ENCODE results near the gene PRPS1L1. TPM values are rescaled to one million over a fixed set of nuclear protein-coding genes. Genes with fewer than 3 reads are reported as not detected.

The PRPS1L1 gene
- total and polyA plus RNA-seq, 4 experiments from 2014 or later: not detected

DNA sequence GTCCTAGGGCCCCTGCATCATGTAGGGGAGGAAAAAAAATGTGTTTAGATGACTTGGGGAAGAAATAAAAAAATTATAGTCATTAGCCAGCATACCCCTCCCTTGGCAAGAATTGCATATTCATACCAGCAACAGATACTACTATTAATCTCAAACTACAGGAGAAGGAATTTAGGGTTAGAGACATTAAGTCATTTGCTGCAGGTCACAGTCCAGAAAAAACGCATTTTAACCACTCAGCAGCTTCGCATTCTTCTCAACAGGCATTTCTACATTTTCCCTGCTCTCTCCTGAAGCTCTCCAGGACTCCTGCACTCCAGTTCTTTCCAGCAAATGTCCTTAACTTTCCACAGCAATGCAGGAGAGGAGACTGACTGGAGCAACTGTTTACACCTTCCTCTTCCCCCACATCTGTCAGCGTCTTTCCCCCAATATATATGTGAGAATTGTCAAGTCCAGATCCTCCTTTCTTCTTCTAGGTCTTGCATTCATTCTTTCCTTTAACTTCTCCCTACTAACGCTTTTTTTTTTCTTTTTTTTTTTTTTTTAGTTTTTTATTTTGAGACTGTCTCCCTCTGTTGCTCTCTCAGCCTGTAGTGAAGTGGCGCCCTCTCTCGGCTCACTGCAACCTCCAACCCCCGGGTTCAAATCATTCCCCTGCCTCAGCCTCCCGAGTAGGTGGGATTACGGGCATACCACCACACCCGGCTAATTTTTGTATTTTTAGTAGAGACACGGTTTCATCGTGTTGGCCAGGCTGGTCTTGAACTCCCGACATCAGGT is 35.6 kb downstream of the PRPS1L1 start:
- POLR2A ChIA-PET (ENCODE audit: partially characterized antibody): no interaction called here
- no peaks in the 10 kb centered on the region for H3K27me3 ChIP-seq (ENCODE audit: insufficient read depth, low read length)
- intact Hi-C loops (cut with micrococcal nuclease): no loop called here
- H3K4me1 ChIP-seq (ENCODE audit: insufficient read depth, low read length): no peaks in the 10 kb centered on the region
- no peak overlapping the region for H3K27ac ChIP-seq (ENCODE audit: low read depth, low read length)
- H3K36me3 ChIP-seq (ENCODE audit: insufficient read depth, low read length): no peaks in the 10 kb centered on the region
- Mint-ChIP-seq H3K9me3 (peaks cover 0 to 2% (median 0%) of the 10 kb centered on the region in 8 donors), H3K36me3 (no peaks in the 10 kb centered on the region), H3K27me3 (peaks cover 4% of the 10 kb centered on the region in 2 donors), H3K27ac (no peak overlapping the region), H3K4me3 (no peak overlapping the region), H3K4me1 (peaks cover 0 to 5% (median 0%) of the 10 kb centered on the region in 4 donors)
- CTCF ChIA-PET (ENCODE audit: partially characterized antibody): interaction anchor here (0.7 to 1.3 kb wide), 3 partner anchors 24 to 687 kb away, joined by 3 to 6 read pairs (median 5); no protein-coding TSS in a partner anchor
- no peaks in the 10 kb centered on the region for H3K9me3 ChIP-seq (ENCODE audit: control insufficient read depth in 1 of 2, low read length in 2 of 2)
- no peak for DNase-seq
- H3K4me3 ChIP-seq (ENCODE audit: low read length in 2 of 2): no peak overlapping the region

GRCh38 chr7:17990761-17991160 is 36.9 kb downstream of the PRPS1L1 start:
- Histone ChIP-seq H3K4me3 (ENCODE audit: low read length in 2 of 2) (no peak overlapping the region), H3K27me3 (ENCODE audit: insufficient read depth, low read length) (no peaks in the 10 kb centered on the region), H3K4me1 (ENCODE audit: insufficient read depth, low read length) (no peaks in the 10 kb centered on the region), H3K9me3 (ENCODE audit: control insufficient read depth in 1 of 2, low read length in 2 of 2) (no peaks in the 10 kb centered on the region), H3K36me3 (ENCODE audit: insufficient read depth, low read length) (no peaks in the 10 kb centered on the region), H3K27ac (ENCODE audit: low read depth, low read length) (no peak overlapping the region)
- no peak overlapping the region for H3K4me3 Mint-ChIP-seq
- ChIA-PET CTCF (ENCODE audit: partially characterized antibody) (interaction anchor here (1.0 kb wide), 1 partner anchor 60 kb away, joined by 4 read pairs; no protein-coding TSS in a partner anchor), POLR2A (ENCODE audit: partially characterized antibody) (no interaction called here)
- peaks cover 0 to 2% (median 0%) of the 10 kb centered on the region in 8 donors for H3K9me3 Mint-ChIP-seq
- no peaks in the 10 kb centered on the region for H3K36me3 Mint-ChIP-seq
- intact Hi-C loops (cut with micrococcal nuclease): no loop called here
- H3K27ac Mint-ChIP-seq: no peak overlapping the region
- peaks cover 0 to 5% (median 0%) of the 10 kb centered on the region in 4 donors for H3K4me1 Mint-ChIP-seq
- no peak for DNase-seq
- peaks cover 4 to 6% of the 10 kb centered on the region in 2 donors for H3K27me3 Mint-ChIP-seq

DNA sequence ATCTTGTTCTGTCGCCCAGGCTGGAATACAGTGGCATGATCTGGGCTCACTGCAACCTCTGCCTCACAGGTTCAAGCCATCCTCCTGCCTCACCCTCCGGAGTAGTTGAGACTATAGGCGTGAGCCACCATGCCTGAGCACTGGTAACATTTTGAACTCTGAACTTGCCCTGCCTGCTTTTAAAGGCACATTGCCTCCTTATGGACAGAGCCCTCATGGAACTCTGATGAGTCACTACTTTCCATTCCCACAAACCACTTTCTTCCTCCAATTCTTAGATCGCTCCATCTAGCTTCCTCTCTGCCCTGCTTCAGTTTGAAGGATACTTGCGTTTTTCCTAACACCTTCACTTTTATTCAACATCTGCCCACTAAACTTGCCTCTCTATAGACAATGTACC is 38.1 kb downstream of the PRPS1L1 start:
- Mint-ChIP-seq H3K36me3 (no peaks in the 10 kb centered on the region), H3K27ac (no peak overlapping the region), H3K4me3 (no peak overlapping the region), H3K9me3 (peaks cover 0 to 2% (median 0%) of the 10 kb centered on the region in 8 donors), H3K27me3 (peaks cover 4 to 6% of the 10 kb centered on the region in 2 donors), H3K4me1 (peaks cover 0 to 5% (median 0%) of the 10 kb centered on the region in 4 donors)
- Histone ChIP-seq H3K4me1 (ENCODE audit: insufficient read depth, low read length) (no peaks in the 10 kb centered on the region), H3K36me3 (ENCODE audit: insufficient read depth, low read length) (no peaks in the 10 kb centered on the region), H3K27ac (ENCODE audit: low read depth, low read length) (no peak overlapping the region), H3K27me3 (ENCODE audit: insufficient read depth, low read length) (no peaks in the 10 kb centered on the region), H3K9me3 (ENCODE audit: control insufficient read depth in 1 of 2, low read length in 2 of 2) (no peaks in the 10 kb centered on the region), H3K4me3 (ENCODE audit: low read length in 2 of 2) (no peak overlapping the region)
- intact Hi-C loops (cut with micrococcal nuclease): no loop called here
- POLR2A ChIA-PET (ENCODE audit: partially characterized antibody): no interaction called here
- DNase-seq: no peak
- CTCF ChIA-PET (ENCODE audit: partially characterized antibody): no interaction called here

- Mint-ChIP-seq H3K36me3 (no peaks in the 10 kb centered on the region), H3K27ac (no peak overlapping the region), H3K4me1 (peaks cover 0 to 3% (median 0%) of the 10 kb centered on the region in 4 donors), H3K27me3 (peaks cover 4 to 6% of the 10 kb centered on the region in 2 donors), H3K4me3 (no peak overlapping the region), H3K9me3 (peaks cover 0 to 2% (median 0%) of the 10 kb centered on the region in 8 donors)
- Histone ChIP-seq H3K4me1 (ENCODE audit: insufficient read depth, low read length) (no peaks in the 10 kb centered on the region), H3K27ac (ENCODE audit: low read depth, low read length) (no peak overlapping the region), H3K27me3 (ENCODE audit: insufficient read depth, low read length) (no peaks in the 10 kb centered on the region), H3K9me3 (ENCODE audit: control insufficient read depth in 1 of 2, low read length in 2 of 2) (no peaks in the 10 kb centered on the region), H3K36me3 (ENCODE audit: insufficient read depth, low read length) (no peaks in the 10 kb centered on the region), H3K4me3 (ENCODE audit: low read length in 2 of 2) (no peak overlapping the region)
- POLR2A ChIA-PET (ENCODE audit: partially characterized antibody): no interaction called here
- DNase-seq: no peak
- CTCF ChIA-PET (ENCODE audit: partially characterized antibody): no interaction called here
- intact Hi-C loops (cut with micrococcal nuclease): no loop called here
These were observed 38.8 kb downstream of the PRPS1L1 start for GRCh38 chr7:17988858-17989257.

- peaks cover 0 to under 1% (median 0%) of the 10 kb centered on the region in 4 donors for H3K4me1 Mint-ChIP-seq
- ChIA-PET POLR2A (ENCODE audit: partially characterized antibody) (no interaction called here), CTCF (ENCODE audit: partially characterized antibody) (no interaction called here)
- H3K36me3 Mint-ChIP-seq: no peaks in the 10 kb centered on the region
- intact Hi-C loops (cut with micrococcal nuclease): no loop called here
- Histone ChIP-seq H3K4me1 (ENCODE audit: insufficient read depth, low read length) (no peaks in the 10 kb centered on the region), H3K27me3 (ENCODE audit: insufficient read depth, low read length) (no peaks in the 10 kb centered on the region), H3K4me3 (ENCODE audit: low read length in 2 of 2) (no peak overlapping the region), H3K9me3 (ENCODE audit: control insufficient read depth in 1 of 2, low read length in 2 of 2) (no peaks in the 10 kb centered on the region), H3K36me3 (ENCODE audit: insufficient read depth, low read length) (no peaks in the 10 kb centered on the region), H3K27ac (ENCODE audit: low read depth, low read length) (no peak overlapping the region)
- DNase-seq: no peak
- peaks cover 0 to 2% (median 0%) of the 10 kb centered on the region in 8 donors for H3K9me3 Mint-ChIP-seq
- H3K4me3 Mint-ChIP-seq: no peak overlapping the region
- H3K27me3 Mint-ChIP-seq: peaks cover 4 to 6% of the 10 kb centered on the region in 2 donors
- no peak overlapping the region for H3K27ac Mint-ChIP-seq
These were observed 39.5 kb downstream of the PRPS1L1 start for GRCh38 chr7:17988141-17988540.

GRCh38 chr7:17986851-17987250 is 40.8 kb downstream of the PRPS1L1 start:
- Histone ChIP-seq H3K36me3 (ENCODE audit: insufficient read depth, low read length) (no peaks in the 10 kb centered on the region), H3K4me3 (ENCODE audit: low read length in 2 of 2) (no peak overlapping the region), H3K4me1 (ENCODE audit: insufficient read depth, low read length) (no peaks in the 10 kb centered on the region), H3K9me3 (ENCODE audit: control insufficient read depth in 1 of 2, low read length in 2 of 2) (no peaks in the 10 kb centered on the region), H3K27me3 (ENCODE audit: insufficient read depth, low read length) (no peaks in the 10 kb centered on the region), H3K27ac (ENCODE audit: low read depth, low read length) (no peak overlapping the region)
- Mint-ChIP-seq H3K9me3 (peaks cover 0 to 2% (median 0%) of the 10 kb centered on the region in 8 donors), H3K27ac (no peak overlapping the region), H3K4me1 (peaks cover 0 to 1% (median 0%) of the 10 kb centered on the region in 4 donors), H3K36me3 (no peaks in the 10 kb centered on the region), H3K27me3 (peaks cover 2 to 6% of the 10 kb centered on the region in 2 donors), H3K4me3 (no peak overlapping the region)
- ChIA-PET CTCF (ENCODE audit: partially characterized antibody) (interaction anchor here (1.5 kb wide), 1 partner anchor 217 kb away, joined by 4 read pairs; no protein-coding TSS in a partner anchor), POLR2A (ENCODE audit: partially characterized antibody) (no interaction called here)
- intact Hi-C loops (cut with micrococcal nuclease): no loop called here
- DNase-seq: no peak

GRCh38 chr7:17985473-17986239 is 42.0 kb downstream of the PRPS1L1 start:
- no peaks in the 10 kb centered on the region for H3K27me3 ChIP-seq (ENCODE audit: insufficient read depth, low read length)
- CTCF ChIA-PET (ENCODE audit: partially characterized antibody): interaction anchor here (1.5 kb wide), 1 partner anchor 215 kb away, joined by 4 read pairs; no protein-coding TSS in a partner anchor
- no peak for DNase-seq
- H3K9me3 Mint-ChIP-seq: peaks cover 0 to 2% (median 0%) of the 10 kb centered on the region in 8 donors
- POLR2A ChIA-PET (ENCODE audit: partially characterized antibody): no interaction called here
- no peaks in the 10 kb centered on the region for H3K36me3 Mint-ChIP-seq
- H3K4me1 Mint-ChIP-seq: peaks cover 0 to 1% (median 0%) of the 10 kb centered on the region in 4 donors
- H3K4me3 Mint-ChIP-seq: no peak overlapping the region
- no peaks in the 10 kb centered on the region for H3K36me3 ChIP-seq (ENCODE audit: insufficient read depth, low read length)
- no peak overlapping the region for H3K4me3 ChIP-seq (ENCODE audit: low read length in 2 of 2)
- no peaks in the 10 kb centered on the region for H3K9me3 ChIP-seq (ENCODE audit: control insufficient read depth in 1 of 2, low read length in 2 of 2)
- peaks cover 1 to 6% of the 10 kb centered on the region in 2 donors for H3K27me3 Mint-ChIP-seq
- no peak overlapping the region for H3K27ac Mint-ChIP-seq
- no peak overlapping the region for H3K27ac ChIP-seq (ENCODE audit: low read depth, low read length)
- intact Hi-C loops (cut with micrococcal nuclease): no loop called here
- H3K4me1 ChIP-seq (ENCODE audit: insufficient read depth, low read length): no peaks in the 10 kb centered on the region
